ENCODE data around the gene TACR3.
"Not testable (repeated sequence)": the region's sequence is repeated elsewhere in the genome, so short reads cannot be mapped to it uniquely, and the experiment has no call there.

TACR3 gene

GRCh38 chr4:103719830-103720207 is at the start of gene TACR3:
TSS of gene TACR3 (minus strand) at chr4:103719985. CDS start at chr4:103719675, 310 bp downstream.
- DNase-seq: no peak

GRCh38 chr4:103757631-103758030 is 37.8 kb upstream of the TACR3 start:
- no peak for DNase-seq

GRCh38 chr4:103756741-103757140 is 37.0 kb upstream of the TACR3 start:
- DNase-seq: no peak

GRCh38 chr4:103754844-103755243 is 35.1 kb upstream of the TACR3 start:
- no peak for DNase-seq

GRCh38 chr4:103753868-103754653 is 34.3 kb upstream of the TACR3 start:
- no peak for DNase-seq

- not testable (repeated sequence) for DNase-seq
Measured at GRCh38 chr4:103723150-103723549, 3.4 kb upstream of the TACR3 start.

GRCh38 chr4:103721251-103721650 is 1.5 kb upstream of the TACR3 start:
- no peak for DNase-seq

- no peak for DNase-seq
Measured at GRCh38 chr4:103720661-103721060, 876 bp upstream of the TACR3 start.

GRCh38 chr4:103719105-103719829 is 518 bp downstream of the TACR3 start:
- DNase-seq: no peak

- DNase-seq: no peak
Measured at GRCh38 chr4:103692615-103693014, 27.2 kb downstream of the TACR3 start.

GRCh38 chr4:103673983-103674382 is 45.8 kb downstream of the TACR3 start:
- no peak for DNase-seq

GRCh38 chr4:103666764-103667163 is 53.0 kb downstream of the TACR3 start:
- DNase-seq: not testable (repeated sequence)

- no peak for DNase-seq
Measured at GRCh38 chr4:103664436-103665075, 55.2 kb downstream of the TACR3 start.

- DNase-seq: no peak
Measured at GRCh38 chr4:103648541-103648940, 71.2 kb downstream of the TACR3 start.

GRCh38 chr4:103645991-103646390 is 73.8 kb downstream of the TACR3 start:
- DNase-seq: no peak

GRCh38 chr4:103634236-103634635 is 85.5 kb downstream of the TACR3 start:
- no peak for DNase-seq

- DNase-seq: no peak
Measured at GRCh38 chr4:103626296-103626695, 93.5 kb downstream of the TACR3 start.

GRCh38 chr4:103591841-103592240 is 127.9 kb downstream of the TACR3 start:
- DNase-seq: no peak

GRCh38 chr4:103567591-103567990 is 152.2 kb downstream of the TACR3 start:
- DNase-seq: no peak

GRCh38 chr4:103559178-103559577 is 160.6 kb downstream of the TACR3 start:
- DNase-seq: not testable (repeated sequence)

Measured in NCI-H1417 treated with DMSO at 0.1 percent for 48 hours (cell line).